ENCODE results near the gene COX5B.
"Not testable (repeated sequence)": the region's sequence is repeated elsewhere in the genome, so short reads cannot be mapped to it uniquely, and the experiment has no call there.

The COX5B gene

DNA sequence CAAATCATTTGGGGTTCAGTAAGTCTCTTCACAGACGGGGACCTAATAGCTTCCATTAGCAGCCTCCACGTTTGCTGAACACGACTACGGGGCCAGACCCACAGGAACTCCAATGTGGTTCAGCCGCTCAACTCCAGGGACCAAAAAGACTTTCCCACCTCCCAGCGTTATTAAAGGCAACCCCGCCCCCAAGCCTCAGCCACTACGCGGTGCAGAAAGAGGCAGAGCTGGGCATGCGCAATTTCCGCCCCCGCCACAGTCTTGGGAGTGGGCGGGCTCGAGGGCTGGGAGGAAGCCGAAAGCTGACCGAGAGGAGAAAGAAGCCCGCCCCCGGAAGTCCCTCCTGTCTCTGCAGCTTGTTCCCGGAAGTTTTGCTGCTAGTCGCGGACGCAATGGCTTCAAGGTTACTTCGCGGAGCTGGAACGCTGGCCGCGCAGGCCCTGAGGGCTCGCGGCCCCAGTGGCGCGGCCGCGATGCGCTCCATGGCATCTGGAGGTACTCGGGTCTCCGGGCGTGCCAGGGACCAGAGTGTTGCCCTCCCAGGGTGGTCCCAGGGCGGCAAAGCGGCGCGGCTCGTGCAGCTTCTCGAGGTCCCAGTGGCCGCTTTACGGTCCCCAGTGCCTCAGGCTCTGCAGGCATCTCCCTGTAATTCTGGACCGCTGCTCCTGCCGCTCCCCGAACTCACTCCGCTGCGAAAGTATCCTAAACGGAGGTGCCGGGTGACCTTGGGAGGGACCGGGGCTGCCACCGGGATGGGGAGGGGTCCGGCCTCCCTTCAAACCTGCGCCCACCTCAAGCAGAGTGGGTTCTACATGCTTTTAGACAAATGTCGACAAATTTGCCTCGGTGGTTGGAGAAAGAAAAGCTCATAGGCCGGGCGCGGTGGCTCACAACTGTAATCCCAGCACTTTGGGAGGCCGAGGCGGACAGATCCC is at the start of gene COX5B:
TSS of gene COX5B (plus strand) at position 368 of the 935 bp plus-strand sequence. CDS start at position 393, 25 bp downstream.
- DNase-seq (ENCODE audit: low spot score): peak; percentile 89
- peak; percentile 84 for FAIRE-seq

GRCh38 chr2:97596180-97596579 is 49.7 kb upstream of the COX5B start:
- FAIRE-seq; DNase-seq (ENCODE audit: low spot score): not testable (repeated sequence)

DNA sequence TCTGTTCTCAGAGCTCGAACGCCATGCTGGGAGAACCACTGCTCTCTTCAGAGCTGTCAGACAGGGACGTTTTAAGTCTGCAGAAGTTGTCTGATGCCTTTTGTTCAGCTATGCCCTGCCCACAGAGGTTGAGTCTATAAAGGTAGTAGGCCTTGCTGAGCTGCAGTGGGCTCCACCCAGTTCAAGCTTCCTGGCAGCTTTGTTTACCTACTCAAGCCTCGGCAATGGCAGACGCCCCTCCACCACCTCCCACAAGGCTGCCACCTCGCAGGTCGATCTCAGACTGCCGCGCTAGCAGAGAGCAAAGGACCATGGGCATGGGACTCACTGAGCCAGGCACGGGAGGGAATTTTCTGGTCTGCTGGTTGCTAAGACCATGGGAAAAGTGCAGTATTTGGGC is 44.3 kb upstream of the COX5B start:
- not testable (repeated sequence) for DNase-seq (ENCODE audit: low spot score); FAIRE-seq

GRCh38 chr2:97605109-97605508 is 40.8 kb upstream of the COX5B start:
- not testable (repeated sequence) for DNase-seq (ENCODE audit: low spot score); FAIRE-seq

GRCh38 chr2:97605524-97606339 is 40.1 kb upstream of the COX5B start:
- not testable (repeated sequence) for FAIRE-seq; DNase-seq (ENCODE audit: low spot score)

GRCh38 chr2:97608745-97609144 is 37.1 kb upstream of the COX5B start:
- not testable (repeated sequence) for DNase-seq (ENCODE audit: low spot score); FAIRE-seq

DNA sequence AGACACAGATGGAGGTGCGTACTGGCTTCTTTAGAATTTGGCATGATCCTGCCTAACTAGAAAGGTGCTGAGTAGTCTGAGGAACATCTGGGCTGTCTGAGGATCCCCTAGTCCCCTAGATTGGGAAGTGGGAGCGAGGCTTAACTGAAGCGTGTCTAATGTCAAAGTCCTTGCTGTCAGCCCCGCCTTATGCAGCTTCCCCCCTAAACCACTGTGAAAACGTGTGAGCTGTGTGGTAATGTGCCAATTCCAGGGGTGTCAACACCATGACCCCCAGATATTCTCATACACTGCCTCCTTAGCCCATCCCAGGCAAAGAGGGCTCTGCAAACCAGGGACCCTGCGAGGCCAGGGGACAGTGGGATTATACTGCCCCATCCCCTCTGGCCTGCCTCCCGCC is 34.0 kb upstream of the COX5B start:
- not testable (repeated sequence) for FAIRE-seq; DNase-seq (ENCODE audit: low spot score)

- FAIRE-seq; DNase-seq (ENCODE audit: low spot score): not testable (repeated sequence)
These were observed 30.1 kb upstream of the COX5B start for GRCh38 chr2:97615746-97616145.

DNA sequence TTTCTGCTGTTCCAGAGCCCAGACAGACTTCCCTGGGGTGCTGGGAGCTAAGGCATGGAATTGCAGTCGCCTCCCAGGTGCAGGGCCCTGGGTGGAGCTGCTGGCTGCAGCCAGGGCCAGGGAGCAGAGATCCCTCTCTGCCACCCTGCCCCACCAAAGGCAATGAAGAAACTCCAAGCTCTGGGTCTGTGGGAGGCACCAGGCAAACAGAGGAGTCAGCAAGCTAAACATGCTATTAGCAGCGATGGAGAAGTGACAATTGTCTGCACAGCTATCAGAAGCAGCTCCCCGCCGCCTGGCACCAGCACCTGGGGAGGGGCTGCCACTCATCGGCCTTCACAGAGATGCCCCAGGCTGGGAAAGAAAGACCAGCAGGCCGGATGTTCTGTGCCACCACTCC is 28.0 kb upstream of the COX5B start:
- DNase-seq (ENCODE audit: low spot score) (no peak), FAIRE-seq (no peak)

DNA sequence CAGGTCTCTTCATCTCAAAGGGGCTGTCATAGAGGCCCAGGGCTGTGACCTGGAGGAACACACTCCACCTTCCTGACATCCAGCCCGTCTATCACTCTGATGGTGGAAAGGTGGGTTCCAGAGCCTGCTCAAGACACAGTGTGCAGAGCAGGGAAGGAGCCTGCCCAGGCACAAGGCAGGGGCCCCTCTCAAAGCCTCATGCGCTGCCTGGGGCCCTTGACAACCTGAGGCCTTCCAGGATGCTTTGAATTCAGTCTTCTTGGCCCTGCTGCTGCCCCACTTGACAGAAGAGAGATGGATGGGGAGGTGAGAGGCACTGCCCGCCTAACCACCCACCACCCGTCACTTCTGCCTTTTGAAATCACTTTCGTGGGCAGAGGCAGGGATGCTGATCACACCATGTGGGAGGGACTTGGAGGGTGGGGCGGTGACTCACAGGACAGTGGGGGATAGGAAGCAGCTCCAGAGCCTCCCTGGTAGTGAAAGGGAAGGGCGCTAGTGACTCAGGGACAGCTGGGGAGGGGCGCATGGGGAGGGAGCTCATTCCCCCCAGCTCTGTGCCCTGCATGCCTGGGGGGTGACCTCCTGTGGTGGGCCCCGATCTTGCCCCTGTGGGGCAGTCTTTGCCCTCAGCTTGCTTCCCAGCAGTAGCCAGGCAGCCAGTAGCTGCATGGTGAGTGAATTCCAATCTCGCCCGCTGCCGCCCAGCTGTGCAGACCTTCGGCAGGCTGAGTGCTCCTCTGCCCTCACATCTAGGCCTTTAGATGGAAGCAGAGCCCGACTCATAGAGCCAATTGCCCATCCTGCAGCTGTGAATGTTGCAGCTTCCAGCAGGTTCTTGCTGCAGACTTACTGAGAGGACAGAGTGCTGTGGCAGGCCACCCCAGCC is 26.7 kb upstream of the COX5B start:
- FAIRE-seq; DNase-seq (ENCODE audit: low spot score): not testable (repeated sequence)

GRCh38 chr2:97620492-97620891 is 25.4 kb upstream of the COX5B start:
- not testable (repeated sequence) for DNase-seq (ENCODE audit: low spot score); FAIRE-seq

DNA sequence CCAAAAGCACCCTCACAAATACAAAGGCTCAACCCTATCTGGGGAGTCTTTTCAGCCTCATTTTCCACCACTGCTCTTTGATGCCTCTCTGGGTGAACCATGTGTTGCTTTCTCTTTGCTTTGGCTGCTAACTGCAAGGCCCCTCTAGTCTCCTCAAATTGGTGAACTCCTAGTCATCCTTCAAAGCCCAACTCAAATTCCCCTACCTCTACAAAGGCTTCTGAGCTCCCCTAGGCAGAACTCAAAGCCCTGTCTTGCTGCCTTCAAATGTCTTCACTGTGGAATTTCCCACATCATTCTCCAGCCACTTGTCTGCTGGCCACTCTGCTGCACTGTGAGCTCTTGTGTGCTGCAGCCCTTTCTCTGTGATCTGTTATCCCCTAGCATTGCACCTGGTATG is 22.9 kb upstream of the COX5B start:
- FAIRE-seq; DNase-seq (ENCODE audit: low spot score): not testable (repeated sequence)

- not testable (repeated sequence) for FAIRE-seq
These were observed 20.4 kb upstream of the COX5B start for GRCh38 chr2:97625354-97626048.

GRCh38 chr2:97626049-97626430 is 19.8 kb upstream of the COX5B start:
- not testable (repeated sequence) for DNase-seq (ENCODE audit: low spot score); FAIRE-seq

More at GRCh38 chr2:97625354-97626048, 20.4 kb upstream of the COX5B start:
- DNase-seq (ENCODE audit: low spot score): not testable (repeated sequence)

DNA sequence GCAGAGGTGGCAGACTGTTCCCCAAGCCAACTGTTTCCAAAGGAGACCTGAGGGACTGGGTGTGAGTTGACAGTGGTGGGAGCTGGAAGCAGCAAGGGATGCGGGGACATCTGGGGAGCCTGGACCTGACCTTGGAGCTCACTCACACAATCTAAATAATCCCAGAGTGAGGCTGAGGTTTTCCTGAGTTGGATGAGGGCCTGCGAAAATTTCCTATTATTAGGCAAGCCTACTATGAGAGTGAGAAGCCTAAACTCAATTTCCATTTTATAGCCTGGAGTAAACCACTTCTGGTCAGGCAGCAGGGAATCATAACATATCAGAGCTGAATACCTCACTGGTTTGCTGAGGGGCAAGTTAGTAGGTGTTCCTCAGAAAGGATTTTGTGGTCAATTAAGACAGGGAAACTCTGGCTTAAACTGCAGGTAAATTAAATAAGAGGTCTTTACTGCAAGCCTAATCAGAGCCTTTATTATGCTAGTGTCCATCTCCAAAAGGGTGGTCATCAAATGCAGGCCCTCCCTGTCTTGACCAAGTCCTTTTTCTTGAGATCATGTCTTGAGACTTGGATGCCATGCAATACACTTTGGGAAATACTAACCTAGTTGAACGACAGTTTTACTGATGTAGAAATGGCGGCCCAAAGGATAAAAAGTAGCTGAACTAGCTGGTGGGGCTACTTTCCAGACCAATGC is 1.7 kb upstream of the COX5B start:
- DNase-seq (ENCODE audit: low spot score) (no peak), FAIRE-seq (no peak)

DNA sequence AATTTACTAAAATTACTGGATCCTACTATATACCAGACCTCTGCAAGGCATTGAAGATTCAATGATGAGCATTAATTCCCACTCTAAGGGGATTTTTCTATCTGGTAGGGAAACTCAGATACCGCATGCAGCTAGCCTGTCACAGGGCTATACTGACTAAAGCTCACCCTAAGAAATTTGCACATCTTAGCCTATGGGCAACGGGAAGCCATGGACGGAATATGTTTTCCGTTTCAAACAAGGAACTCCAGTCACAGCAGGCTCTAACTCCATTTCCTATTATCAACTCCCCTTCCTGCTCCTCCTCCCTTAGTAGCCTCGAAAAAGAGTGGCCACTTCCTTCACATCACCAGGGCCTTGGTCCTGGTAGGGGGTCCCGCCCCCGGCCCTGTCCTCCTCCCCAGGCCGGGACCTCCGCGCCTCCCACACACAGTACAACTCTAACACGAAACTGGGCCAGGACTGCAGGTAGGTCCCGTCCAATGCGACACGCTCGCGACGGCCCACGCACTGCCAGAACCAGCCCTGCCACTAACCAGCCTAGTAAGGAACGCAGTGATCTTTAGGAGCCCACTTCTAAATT is 659 bp upstream of the COX5B start:
- no peak for FAIRE-seq
- no peak for DNase-seq (ENCODE audit: low spot score)

GRCh38 chr2:97646977-97647376 is 1.1 kb downstream of the COX5B start:
- DNase-seq (ENCODE audit: low spot score): no peak

GRCh38 chr2:97651114-97651513 is 5.3 kb downstream of the COX5B start:
- no peak for FAIRE-seq
- DNase-seq (ENCODE audit: low spot score): no peak

More at GRCh38 chr2:97646977-97647376, 1.1 kb downstream of the COX5B start:
- FAIRE-seq: no peak

DNA sequence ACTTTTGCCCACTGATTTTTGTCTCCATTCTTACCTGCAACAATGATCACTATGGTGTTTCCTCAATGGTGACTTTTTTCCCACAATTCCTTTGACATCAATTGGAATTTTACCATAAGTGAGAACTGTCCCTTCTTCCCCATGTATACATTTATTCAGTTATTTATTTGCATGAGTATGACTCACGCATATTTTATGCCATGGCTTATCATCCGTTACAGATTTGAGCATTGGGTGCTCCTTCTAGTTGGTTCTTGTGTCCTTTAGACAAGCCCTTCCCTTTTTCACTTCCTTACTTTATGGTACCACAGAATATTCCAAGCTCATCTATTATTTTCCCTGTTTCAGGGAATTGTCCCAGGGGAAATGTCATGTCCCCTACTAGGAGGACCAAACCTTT is 7.6 kb downstream of the COX5B start:
- FAIRE-seq: no peak
- DNase-seq (ENCODE audit: low spot score): no peak

All from RCC 7860 (cell line).